ENCODE data around the gene MTCL1. TPM values are rescaled to one million over a fixed set of nuclear protein-coding genes. Genes with fewer than 3 reads are reported as not detected.

MTCL1 gene
- total and polyA plus RNA-seq, 8 donors, result 7.1 to 16.0 (median 11.9) TPM

DNA sequence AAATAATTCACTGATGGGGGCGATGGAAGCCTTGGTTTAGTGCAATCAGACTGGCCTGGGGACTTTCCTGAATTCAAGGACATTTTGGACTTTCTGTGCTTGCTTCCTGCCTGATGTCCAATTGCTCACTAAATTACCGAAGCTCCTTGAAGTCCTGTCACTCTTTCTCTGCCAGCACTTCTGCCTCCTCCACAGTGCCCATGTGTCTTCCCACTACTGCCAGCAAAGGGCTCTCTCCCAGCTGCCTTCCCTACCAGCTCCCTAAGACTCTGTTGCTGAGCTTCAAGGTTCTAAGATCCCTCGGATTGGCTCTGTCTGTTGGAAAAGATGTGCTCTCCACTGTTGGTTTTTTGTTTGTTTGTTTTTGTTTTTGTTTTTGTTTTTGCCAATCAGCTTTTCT lies 158.1 kb downstream of the MTCL1 start:
- H3K4me1 ChIP-seq, result no peaks in the 10 kb centered on the region
- no peak overlapping the region for H3K27ac ChIP-seq
- H3K9me3 ChIP-seq, result no peaks in the 10 kb centered on the region
- no peaks in the 10 kb centered on the region for H3K27me3 ChIP-seq
- TF ChIP-seq, protein P1, sequence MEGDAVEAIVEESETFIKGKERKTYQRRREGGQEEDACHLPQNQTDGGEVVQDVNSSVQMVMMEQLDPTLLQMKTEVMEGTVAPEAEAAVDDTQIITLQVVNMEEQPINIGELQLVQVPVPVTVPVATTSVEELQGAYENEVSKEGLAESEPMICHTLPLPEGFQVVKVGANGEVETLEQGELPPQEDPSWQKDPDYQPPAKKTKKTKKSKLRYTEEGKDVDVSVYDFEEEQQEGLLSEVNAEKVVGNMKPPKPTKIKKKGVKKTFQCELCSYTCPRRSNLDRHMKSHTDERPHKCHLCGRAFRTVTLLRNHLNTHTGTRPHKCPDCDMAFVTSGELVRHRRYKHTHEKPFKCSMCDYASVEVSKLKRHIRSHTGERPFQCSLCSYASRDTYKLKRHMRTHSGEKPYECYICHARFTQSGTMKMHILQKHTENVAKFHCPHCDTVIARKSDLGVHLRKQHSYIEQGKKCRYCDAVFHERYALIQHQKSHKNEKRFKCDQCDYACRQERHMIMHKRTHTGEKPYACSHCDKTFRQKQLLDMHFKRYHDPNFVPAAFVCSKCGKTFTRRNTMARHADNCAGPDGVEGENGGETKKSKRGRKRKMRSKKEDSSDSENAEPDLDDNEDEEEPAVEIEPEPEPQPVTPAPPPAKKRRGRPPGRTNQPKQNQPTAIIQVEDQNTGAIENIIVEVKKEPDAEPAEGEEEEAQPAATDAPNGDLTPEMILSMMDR (IDR thresholded peaks at IDR 0.05), result no peak
- no peak overlapping the region for H3K4me3 ChIP-seq
- ATAC-seq (no peak), DNase-seq (no peak)
- intact Hi-C loops (cut with DNase I), result no loop called here
- no peaks in the 10 kb centered on the region for H3K36me3 ChIP-seq

DNA sequence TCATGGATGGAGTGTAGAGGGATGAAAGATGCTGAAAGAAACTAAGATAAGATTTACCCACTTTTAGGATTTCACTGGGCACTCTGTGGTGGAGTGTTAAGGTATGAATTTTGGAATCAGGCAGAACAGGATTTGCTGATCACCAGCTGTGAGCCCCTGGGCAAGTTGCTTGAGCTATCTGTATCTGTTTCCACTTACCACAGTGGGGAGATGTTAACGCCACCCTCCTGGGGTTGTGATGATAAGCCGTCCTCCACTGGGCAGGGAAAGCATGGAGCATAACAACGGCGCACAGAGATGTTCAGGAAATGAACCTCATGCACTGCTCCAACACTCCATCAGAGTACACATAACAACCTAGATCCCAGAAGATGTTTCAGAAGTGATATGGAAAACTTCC lies 160.6 kb downstream of the MTCL1 start:
- H3K27ac ChIP-seq, result no peak overlapping the region
- DNase-seq (no peak), ATAC-seq (no peak)
- no peaks in the 10 kb centered on the region for H3K27me3 ChIP-seq
- intact Hi-C loops (cut with DNase I), result no loop called here
- no peaks in the 10 kb centered on the region for H3K36me3 ChIP-seq
- H3K4me1 ChIP-seq, result no peaks in the 10 kb centered on the region
- no peak overlapping the region for H3K4me3 ChIP-seq
- TF ChIP-seq, protein P1 (IDR thresholded peaks at IDR 0.05), result no peak
- no peaks in the 10 kb centered on the region for H3K9me3 ChIP-seq

DNA sequence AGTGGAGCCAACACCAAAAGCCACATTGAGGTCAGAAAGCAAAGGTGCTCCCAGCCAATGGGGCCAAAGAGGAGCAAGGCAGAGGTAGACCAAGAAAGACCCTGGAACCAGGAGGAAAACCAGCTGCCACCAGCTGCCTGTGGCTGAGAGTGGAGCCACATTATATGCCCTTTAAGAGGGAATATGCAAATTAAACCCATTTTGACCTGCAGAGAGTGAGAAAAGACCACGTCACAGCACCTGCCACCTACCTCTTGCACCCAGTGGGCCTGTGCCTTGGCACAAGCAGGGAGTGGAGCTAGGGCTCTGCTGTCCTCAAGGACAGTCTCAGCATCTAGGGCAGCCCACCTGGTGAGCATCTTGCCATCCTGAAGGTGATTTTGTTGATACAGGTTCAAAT lies 161.3 kb downstream of the MTCL1 start:
- no peak for DNase-seq
- Histone ChIP-seq H3K36me3 (no peaks in the 10 kb centered on the region), H3K9me3 (no peaks in the 10 kb centered on the region), H3K27me3 (no peaks in the 10 kb centered on the region), H3K4me3 (no peak overlapping the region), H3K4me1 (no peaks in the 10 kb centered on the region), H3K27ac (no peak overlapping the region)
- intact Hi-C loops (cut with DNase I), result no loop called here
- TF ChIP-seq, protein P1 (IDR thresholded peaks at IDR 0.05), result no peak
- no peak for ATAC-seq

DNA sequence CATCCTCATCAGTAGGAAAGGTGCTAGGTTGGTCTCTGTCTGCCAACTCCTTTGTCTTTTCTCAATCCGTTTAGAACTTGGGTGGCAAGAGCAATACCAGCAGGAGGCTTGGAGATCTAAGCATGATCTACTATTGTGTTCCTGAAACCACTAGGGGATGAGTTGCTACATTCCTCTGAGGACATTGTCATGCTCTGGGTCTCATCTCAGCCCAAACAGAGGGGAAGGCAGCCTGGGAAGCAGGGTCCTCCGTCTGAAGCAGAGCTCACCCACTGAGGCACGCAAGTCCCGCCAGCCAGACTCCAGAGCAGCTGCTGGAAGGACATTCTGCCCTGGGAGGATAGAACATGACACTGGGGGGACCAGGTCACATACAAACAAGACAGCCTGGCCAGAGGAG lies 162.9 kb downstream of the MTCL1 start:
- DNase-seq (no peak), ATAC-seq (no peak)
- no peaks in the 10 kb centered on the region for H3K9me3 ChIP-seq
- intact Hi-C loops (cut with DNase I), result no loop called here
- TF ChIP-seq, protein P1 (IDR thresholded peaks at IDR 0.05), result no peak
- H3K36me3 ChIP-seq, result no peaks in the 10 kb centered on the region
- no peak overlapping the region for H3K4me3 ChIP-seq
- no peak overlapping the region for H3K27ac ChIP-seq
- H3K27me3 ChIP-seq, result no peaks in the 10 kb centered on the region
- no peaks in the 10 kb centered on the region for H3K4me1 ChIP-seq

- intact Hi-C loops (cut with DNase I), result no loop called here
- H3K27me3 ChIP-seq, result no peaks in the 10 kb centered on the region
- ATAC-seq (no peak), DNase-seq (no peak)
- TF ChIP-seq, protein P1 (IDR thresholded peaks at IDR 0.05), result no peak
- H3K27ac ChIP-seq, result no peak overlapping the region
- H3K9me3 ChIP-seq, result no peaks in the 10 kb centered on the region
- no peak overlapping the region for H3K4me3 ChIP-seq
- H3K4me1 ChIP-seq, result no peaks in the 10 kb centered on the region
- no peaks in the 10 kb centered on the region for H3K36me3 ChIP-seq
Observed at GRCh38 chr18:8868779-8869415, 163.5 kb downstream of the MTCL1 start.

Data from left lung (tissue), 10 donors.